HEK293T (cell line): ENCODE data around the gene ACTR3.

Experiments
- ARNT ChIP-seq: fragments of 450-650 bp; IDR thresholded peaks from 2 replicates; pipeline ENCODE4 v1.6.1; 2017; ENCODE audit warnings: mild to moderate bottlenecking
- BHLHE40 ChIP-seq: fragments of 450-650 bp; IDR thresholded peaks from 2 replicates; pipeline ENCODE4 v1.6.1; 2016; ENCODE audit warnings: mild to moderate bottlenecking, moderate library complexity, borderline replicate concordance
- CTBP1 ChIP-seq: fragments of 450-650 bp; IDR thresholded peaks from 2 replicates; pipeline ENCODE4 v1.6.1; 2016; ENCODE audit warnings: borderline replicate concordance
- ELF4 ChIP-seq: fragments of 450-650 bp; IDR thresholded peaks from 2 replicates; pipeline ENCODE4 v1.6.1; 2017; ENCODE audit warnings: antibody characterized with exemption
- FOXA1 ChIP-seq: fragments of 450-650 bp; IDR thresholded peaks from 2 replicates; pipeline ENCODE4 v1.6.1; 2016; ENCODE audit warnings: mild to moderate bottlenecking
- FOXK2 ChIP-seq: fragments of 450-650 bp; IDR thresholded peaks from 2 replicates; pipeline ENCODE4 v1.6.1; 2016; ENCODE audit warnings: mild to moderate bottlenecking
- FOXM1 ChIP-seq: fragments of 450-650 bp; IDR thresholded peaks from 2 replicates; pipeline ENCODE4 v1.6.1; 2017; ENCODE audit warnings: mild to moderate bottlenecking, borderline replicate concordance
- HDGF ChIP-seq: fragments of 450-650 bp; IDR thresholded peaks from 2 replicates; pipeline ENCODE4 v1.6.1; 2017; ENCODE audit warnings: antibody characterized with exemption, borderline replicate concordance
- L3MBTL2 ChIP-seq: fragments of 450-650 bp; conservative IDR thresholded peaks from 2 replicates; pipeline ENCODE4 v1.6.1; 2016; ENCODE audit warnings: mild to moderate bottlenecking
- NFRKB ChIP-seq: fragments of 450-650 bp; IDR thresholded peaks from 2 replicates; pipeline ENCODE4 v1.6.1; 2016; ENCODE audit warnings: mild to moderate bottlenecking, moderate library complexity
- SP1 ChIP-seq: fragments of 450-650 bp; IDR thresholded peaks from 2 replicates; pipeline ENCODE4 v1.6.1; 2017
- SUZ12 ChIP-seq: fragments of 450-650 bp; IDR thresholded peaks from 2 replicates; pipeline ENCODE4 v1.6.1; 2016; ENCODE audit warnings: mild to moderate bottlenecking
- TARDBP ChIP-seq: fragments of 450-650 bp; IDR thresholded peaks from 2 replicates; pipeline ENCODE4 v1.6.1; 2016
- ZNF384 ChIP-seq: fragments of 450-650 bp; IDR thresholded peaks from 2 replicates; pipeline ENCODE4 v1.6.1; 2016

- TF ChIP-seq CTBP1 (no peak), SUZ12 (no peak), BHLHE40 (no peak), ELF4 (no peak), SP1 (no peak), NFRKB (no peak), L3MBTL2 (no peak), HDGF (no peak), ARNT (no peak), FOXM1 (no peak), TARDBP (no peak), FOXK2 (no peak), FOXA1 (no peak), ZNF384 (no peak)
Measured at GRCh38 chr2:113985554-113986397, 95.9 kb downstream of the ACTR3 start.
